ENCODE results near the gene MTUS2.

Gene MTUS2

GRCh38 chr13:28859717-28860116 lies 39.6 kb downstream of the MTUS2 start:
- H3K36me3 Mint-ChIP-seq (ENCODE audit: low read depth), result no peaks in the 10 kb centered on the region
- H3K27ac Mint-ChIP-seq, result no peak overlapping the region
- no peak for TF ChIP-seq CTCF (IDR thresholded peaks at IDR 0.05)
- peaks cover 7% of the 10 kb centered on the region for H3K9me3 Mint-ChIP-seq
- no peak overlapping the region for H3K4me3 Mint-ChIP-seq
- DNase-seq, result no peak
- peaks cover 4% of the 10 kb centered on the region for H3K27me3 Mint-ChIP-seq (ENCODE audit: low read depth, poor library complexity)
- H3K4me1 Mint-ChIP-seq, result peaks cover 2% of the 10 kb centered on the region

GRCh38 chr13:28864544-28864943 lies 44.4 kb downstream of the MTUS2 start:
- Mint-ChIP-seq H3K27ac (no peak overlapping the region), H3K4me1 (no peaks in the 10 kb centered on the region), H3K9me3 (no peaks in the 10 kb centered on the region), H3K27me3 (ENCODE audit: low read depth, poor library complexity) (peaks cover 10% of the 10 kb centered on the region), H3K4me3 (no peak overlapping the region), H3K36me3 (ENCODE audit: low read depth) (no peaks in the 10 kb centered on the region)
- no peak for DNase-seq
- TF ChIP-seq CTCF (IDR thresholded peaks at IDR 0.05), result no peak

GRCh38 chr13:28865149-28865744 lies 45.1 kb downstream of the MTUS2 start:
- no peak for TF ChIP-seq CTCF (IDR thresholded peaks at IDR 0.05)
- DNase-seq, result no peak
- H3K9me3 Mint-ChIP-seq, result no peaks in the 10 kb centered on the region
- no peak overlapping the region for H3K27ac Mint-ChIP-seq
- H3K4me1 Mint-ChIP-seq, result no peaks in the 10 kb centered on the region
- no peak overlapping the region for H3K4me3 Mint-ChIP-seq
- H3K27me3 Mint-ChIP-seq (ENCODE audit: low read depth, poor library complexity), result peaks cover 10% of the 10 kb centered on the region
- no peaks in the 10 kb centered on the region for H3K36me3 Mint-ChIP-seq (ENCODE audit: low read depth)

- Mint-ChIP-seq H3K9me3 (no peaks in the 10 kb centered on the region), H3K4me1 (no peaks in the 10 kb centered on the region), H3K4me3 (no peak overlapping the region), H3K27ac (no peak overlapping the region), H3K36me3 (ENCODE audit: low read depth) (no peaks in the 10 kb centered on the region), H3K27me3 (ENCODE audit: low read depth, poor library complexity) (peaks cover 10% of the 10 kb centered on the region)
- no peak for TF ChIP-seq CTCF (IDR thresholded peaks at IDR 0.05)
- no peak for DNase-seq
Measured at GRCh38 chr13:28865951-28866350, 45.8 kb downstream of the MTUS2 start.

- Mint-ChIP-seq H3K4me1 (no peaks in the 10 kb centered on the region), H3K27me3 (ENCODE audit: low read depth, poor library complexity) (peaks cover 15% of the 10 kb centered on the region), H3K36me3 (ENCODE audit: low read depth) (no peaks in the 10 kb centered on the region), H3K27ac (no peak overlapping the region), H3K4me3 (no peak overlapping the region), H3K9me3 (peaks cover 9% of the 10 kb centered on the region)
- TF ChIP-seq CTCF (IDR thresholded peaks at IDR 0.05), result no peak
- no peak for DNase-seq
Measured at GRCh38 chr13:28866932-28867331, 46.8 kb downstream of the MTUS2 start.

GRCh38 chr13:28867564-28867963 lies 47.4 kb downstream of the MTUS2 start:
- Mint-ChIP-seq H3K36me3 (ENCODE audit: low read depth) (no peaks in the 10 kb centered on the region), H3K4me1 (no peaks in the 10 kb centered on the region), H3K4me3 (no peak overlapping the region), H3K9me3 (peaks cover 15% of the 10 kb centered on the region), H3K27me3 (ENCODE audit: low read depth, poor library complexity) (peaks cover 17% of the 10 kb centered on the region), H3K27ac (no peak overlapping the region)
- no peak for TF ChIP-seq CTCF (IDR thresholded peaks at IDR 0.05)
- DNase-seq, result no peak
